GM12864 (cell line): ENCODE measurements around the gene SMAD7.

ENCODE experiments used
- DNase-seq: peaks from one replicate; pipeline ENCODE4 v3.0.0-alpha.2; 2011; ENCODE audit warnings: low read depth
- H3K4me3 ChIP-seq: 2 replicates; pipeline ENCODE4 v1.5.1; 2011; ENCODE audit warnings: mild to moderate bottlenecking, low read depth, low read length, control low read depth
- CTCF ChIP-seq: IDR thresholded peaks from 2 replicates; pipeline ENCODE4 v1.5.1; 2011; ENCODE audit warnings: low read depth, mild to moderate bottlenecking, moderate library complexity, low read length, control low read depth, inconsistent platforms; ENCODE audit errors: missing control alignments

The SMAD7 gene

DNA sequence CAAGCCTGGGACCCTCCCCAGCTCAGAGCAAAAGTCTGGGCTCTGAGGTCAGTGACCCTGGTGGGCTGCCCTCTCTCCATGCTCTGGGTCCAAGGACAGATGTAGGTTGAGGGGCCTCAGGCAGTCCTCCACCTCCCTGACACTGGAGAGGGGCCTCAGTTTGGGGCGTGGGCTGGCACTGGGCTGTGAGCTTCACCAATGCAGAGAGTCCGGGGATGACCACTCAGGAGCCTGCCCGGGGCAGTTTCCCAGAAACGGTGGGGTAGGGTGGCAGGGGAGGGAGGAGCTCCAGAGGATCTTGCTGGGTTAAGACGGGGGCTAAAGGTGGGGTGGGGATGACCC is 40.5 kb upstream of the SMAD7 start:
- no peak for DNase-seq
- TF ChIP-seq CTCF = no peak
- no peak overlapping the region for H3K4me3 ChIP-seq

GRCh38 chr18:48990481-48991318 is 39.9 kb upstream of the SMAD7 start:
- no peak for DNase-seq
- H3K4me3 ChIP-seq = no peak overlapping the region
- no peak for TF ChIP-seq CTCF

DNA sequence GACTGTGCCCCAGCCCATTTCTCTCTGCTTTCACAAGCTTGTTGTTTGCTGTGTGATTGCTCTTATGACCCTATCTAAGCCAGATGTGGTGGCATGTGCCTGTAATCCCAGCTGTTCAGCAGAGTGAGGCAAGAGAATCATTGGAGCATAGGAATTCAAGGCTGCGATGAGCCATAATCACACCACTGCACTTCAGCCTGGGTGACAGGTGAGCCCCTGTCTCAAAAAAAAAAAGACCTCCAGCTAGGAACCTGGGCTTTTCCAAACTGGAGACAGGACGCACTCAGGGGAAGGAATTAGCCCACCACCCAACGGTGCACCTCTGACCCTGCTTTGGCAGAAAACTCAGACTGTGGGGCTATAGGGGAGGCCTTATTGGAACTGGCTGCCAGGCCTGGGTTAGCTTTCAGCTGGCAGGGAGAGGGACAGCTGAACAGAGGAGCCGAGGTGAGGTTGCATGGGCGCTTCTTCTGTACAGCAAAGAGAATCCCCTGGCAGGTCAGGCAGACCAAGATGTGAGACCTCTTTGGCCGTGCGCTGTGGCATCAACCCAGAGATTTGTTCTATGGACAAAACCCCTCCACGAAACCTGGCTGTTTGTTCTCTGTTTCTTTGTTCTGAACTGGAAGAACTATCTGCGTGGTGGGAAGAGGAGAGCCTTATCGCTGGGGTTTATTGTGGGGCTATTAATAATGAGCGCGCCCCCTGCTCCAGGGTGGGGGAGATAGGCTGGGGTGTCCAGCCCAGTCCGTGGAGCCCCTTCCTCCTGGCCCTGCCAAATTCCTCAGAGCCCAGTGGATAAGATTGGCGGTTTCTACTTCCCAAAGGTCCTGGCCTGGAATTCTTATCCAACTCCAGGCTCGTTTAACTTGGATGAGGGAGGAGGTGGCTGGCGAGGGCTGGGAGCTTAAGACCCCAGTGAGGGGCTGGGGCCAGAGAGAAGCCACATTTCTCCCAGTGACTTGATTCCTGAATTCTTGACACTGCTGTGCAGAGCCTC is 38.8 kb upstream of the SMAD7 start:
- H3K4me3 ChIP-seq = no peak overlapping the region
- no peak for TF ChIP-seq CTCF
- no peak for DNase-seq

DNA sequence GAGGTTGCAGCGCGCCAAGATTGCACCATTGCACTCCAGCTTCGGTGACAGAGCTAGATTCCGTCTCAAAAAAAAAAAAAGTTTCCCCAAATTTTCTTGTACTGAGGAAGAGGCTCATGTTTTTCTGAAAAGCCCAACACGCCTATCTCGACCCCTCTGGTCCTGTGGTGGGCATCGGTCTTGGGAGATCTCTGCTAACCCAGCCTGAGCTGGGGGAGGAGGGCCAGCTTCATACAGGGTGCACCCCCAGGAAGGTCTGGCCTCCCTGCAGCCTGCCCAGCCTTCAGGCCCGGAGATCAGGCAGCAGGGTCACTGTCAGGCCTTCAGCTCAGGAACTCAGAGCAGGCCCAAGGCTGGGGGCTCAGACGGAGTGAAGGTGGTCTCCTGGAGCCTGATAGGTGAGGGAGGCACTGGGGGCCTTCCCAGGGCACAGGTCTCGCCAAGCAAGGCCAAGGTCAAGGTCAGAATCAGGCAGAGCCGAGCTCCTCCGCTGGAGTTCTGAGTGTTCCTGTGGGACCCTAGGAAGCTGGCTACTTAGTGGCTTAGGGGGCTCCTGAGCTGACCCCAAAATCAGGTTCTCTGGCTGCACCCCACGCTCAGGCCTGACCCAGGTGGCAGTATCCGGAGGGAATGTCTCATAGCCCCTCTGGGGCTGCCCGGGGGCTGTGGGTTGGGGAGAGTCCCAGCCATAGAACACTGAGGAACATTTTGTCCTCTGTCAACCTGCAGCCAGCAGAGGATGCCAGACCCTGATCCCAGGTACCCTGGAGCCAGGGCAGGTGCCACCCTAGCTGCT is 37.9 kb upstream of the SMAD7 start:
- no peak for TF ChIP-seq CTCF
- H3K4me3 ChIP-seq = no peak overlapping the region
- no peak for DNase-seq

DNA sequence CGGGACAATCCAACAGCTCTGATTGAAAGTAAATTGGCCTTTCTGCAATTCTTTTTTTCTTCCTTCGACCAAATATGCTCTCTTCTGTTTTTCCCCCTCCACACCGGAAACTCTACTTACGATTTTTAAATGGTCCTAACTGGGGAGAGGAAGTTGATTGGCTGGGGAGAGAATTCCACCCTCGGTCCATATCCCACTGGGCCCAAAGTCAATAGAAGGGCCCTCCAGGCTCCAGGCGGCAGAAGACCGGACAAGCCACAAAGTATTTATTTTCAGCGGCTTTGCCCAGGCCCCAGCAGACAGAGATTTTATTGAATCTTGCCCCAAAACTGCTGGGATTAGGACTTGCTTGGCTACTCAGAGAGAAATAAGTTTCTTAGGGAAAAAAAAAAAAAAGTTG is 37.1 kb upstream of the SMAD7 start:
- no peak for TF ChIP-seq CTCF
- no peak for DNase-seq
- no peak overlapping the region for H3K4me3 ChIP-seq

GRCh38 chr18:48986851-48987761 is 36.3 kb upstream of the SMAD7 start:
- DNase-seq = no peak

More at GRCh38 chr18:48986851-48987761, 36.3 kb upstream of the SMAD7 start:
- no peak for TF ChIP-seq CTCF
- no peak overlapping the region for H3K4me3 ChIP-seq
